Natural killer cell treated with Interleukin-12 subunit alpha and Interleukin-12 subunit beta and Interleukin-15 and Interleukin-18, amount 100 ng/mL, for 72 hours (primary cell): ENCODE results near the gene ZSWIM7. TPM values are rescaled to one million over a fixed set of nuclear protein-coding genes. Genes with fewer than 3 reads are reported as not detected.
A peak's percentile ranks its signal among the peaks of the same experiment; 100 is the strongest.
"Not testable (repeated sequence)": the region's sequence is repeated elsewhere in the genome, so short reads cannot be mapped to it uniquely, and the experiment has no call there.

Experiments
- ATAC-seq, 2 donors: fragments of 150-1000 bp; cut with Tn5 transposase in 1 of 2; sonication (Bioruptor Pico), chemical (Tn5 transposase) in 1 of 2; 2 replicates each; pipeline ENCODE4 v1.10.0; 2021
- DNase-seq: peaks from one replicate; pipeline ENCODE4 v3.0.0; 2022; ENCODE audit warnings: low spot score
- H3K27ac Mint-ChIP-seq, 2 donors: 1 replicate in 1 of 2; 2 replicates in 1 of 2; pipeline ENCODE4 v1.8.0; 2022; ENCODE audit warnings: mixed read lengths in 2 of 2, mild to moderate bottlenecking in 1 of 2, moderate library complexity in 1 of 2
- H3K27me3 Mint-ChIP-seq, 2 donors: 1 replicate in 1 of 2; 2 replicates in 1 of 2; pipeline ENCODE4 v1.8.0; 2022; ENCODE audit warnings: mixed read lengths in 2 of 2
- H3K36me3 Mint-ChIP-seq: one replicate; pipeline ENCODE4 v1.8.0; 2022; ENCODE audit warnings: mixed read lengths
- H3K4me1 Mint-ChIP-seq, 2 donors: 1 replicate in 1 of 2; 2 replicates in 1 of 2; pipeline ENCODE4 v1.8.0; 2022; ENCODE audit warnings: low read depth in 2 of 2, mixed read lengths in 2 of 2, mild to moderate bottlenecking in 1 of 2
- H3K4me3 Mint-ChIP-seq: one replicate; pipeline ENCODE4 v1.8.0; 2022; ENCODE audit warnings: mixed read lengths
- H3K9me3 Mint-ChIP-seq: 2 replicates; pipeline ENCODE4 v1.8.0; 2022; ENCODE audit warnings: mixed read lengths
- total RNA-seq, 2 donors: library from RNA; stranded (reverse); gene quantifications; one replicate each; pipeline ENCODE4 v1.2.3, GENCODE V29; 2022

Gene ZSWIM7
- total RNA-seq, 2 donors from 2014 or later: 6.9 to 12.1 TPM

GRCh38 chr17:16019347-16019746, 19.8 kb upstream of the ZSWIM7 start:
- no peaks in the 10 kb centered on the region for H3K27me3 Mint-ChIP-seq
- H3K9me3 Mint-ChIP-seq: no peaks in the 10 kb centered on the region
- ATAC-seq (no peak), DNase-seq (no peak)
- peaks cover 12% of the 10 kb centered on the region for H3K36me3 Mint-ChIP-seq
- no peak overlapping the region for H3K27ac Mint-ChIP-seq
- no peak overlapping the region for H3K4me3 Mint-ChIP-seq
- H3K4me1 Mint-ChIP-seq: peaks cover 4 to 6% of the 10 kb centered on the region in 2 donors

GRCh38 chr17:16013943-16014407, 14.5 kb upstream of the ZSWIM7 start:
- Mint-ChIP-seq H3K4me3 (no peak overlapping the region), H3K4me1 (peaks cover 8 to 11% of the 10 kb centered on the region in 2 donors), H3K27ac (no peak overlapping the region), H3K27me3 (no peaks in the 10 kb centered on the region), H3K9me3 (no peaks in the 10 kb centered on the region), H3K36me3 (peaks cover 12% of the 10 kb centered on the region)
- ATAC-seq: no peak
- no peak for DNase-seq

GRCh38 chr17:16007439-16007838, 7.9 kb upstream of the ZSWIM7 start:
- ATAC-seq (peak; percentile 69 to 85), DNase-seq (no peak)
- peaks cover 15 to 24% of the 10 kb centered on the region in 2 donors for H3K4me1 Mint-ChIP-seq
- peaks cover 50% of the 10 kb centered on the region for H3K36me3 Mint-ChIP-seq
- no peaks in the 10 kb centered on the region for H3K27me3 Mint-ChIP-seq
- no peaks in the 10 kb centered on the region for H3K9me3 Mint-ChIP-seq
- H3K4me3 Mint-ChIP-seq: no peak overlapping the region
- H3K27ac Mint-ChIP-seq: peak overlapping the region in 1 of 2 donors; percentile 8

DNA sequence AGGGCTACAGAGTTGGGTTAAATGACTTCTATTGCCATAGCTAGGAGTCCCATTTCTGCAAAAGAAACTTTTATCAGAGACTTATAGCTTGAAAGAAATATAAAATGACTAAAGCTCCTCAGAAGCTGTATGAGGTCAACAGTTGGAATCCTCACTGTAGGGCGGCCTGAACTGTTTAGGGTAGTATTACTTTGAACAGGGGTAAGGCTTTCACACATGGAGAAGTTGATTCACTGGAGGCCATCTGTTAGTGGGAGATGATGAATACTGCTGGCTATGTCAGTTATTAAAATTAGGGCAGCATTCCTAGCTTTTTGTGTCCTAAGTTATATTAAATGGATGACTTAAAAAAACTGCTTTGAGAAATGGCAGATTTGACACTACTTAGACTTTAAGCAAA, 6.1 kb upstream of the ZSWIM7 start:
- ATAC-seq (no peak), DNase-seq (no peak)
- Mint-ChIP-seq H3K9me3 (no peaks in the 10 kb centered on the region), H3K27me3 (no peaks in the 10 kb centered on the region), H3K4me1 (peaks cover 27 to 31% of the 10 kb centered on the region in 2 donors), H3K4me3 (no peak overlapping the region), H3K36me3 (peaks cover 64% of the 10 kb centered on the region), H3K27ac (no peak overlapping the region)

- ATAC-seq (no peak), DNase-seq (no peak)
- peaks cover 66% of the 10 kb centered on the region for H3K36me3 Mint-ChIP-seq
- no peaks in the 10 kb centered on the region for H3K27me3 Mint-ChIP-seq
- H3K9me3 Mint-ChIP-seq: no peaks in the 10 kb centered on the region
- H3K4me1 Mint-ChIP-seq: peaks cover 29 to 39% of the 10 kb centered on the region in 2 donors
- H3K4me3 Mint-ChIP-seq: no peak overlapping the region
- no peak overlapping the region for H3K27ac Mint-ChIP-seq
These were observed 4.3 kb upstream of the ZSWIM7 start for GRCh38 chr17:16003841-16004240.

DNA sequence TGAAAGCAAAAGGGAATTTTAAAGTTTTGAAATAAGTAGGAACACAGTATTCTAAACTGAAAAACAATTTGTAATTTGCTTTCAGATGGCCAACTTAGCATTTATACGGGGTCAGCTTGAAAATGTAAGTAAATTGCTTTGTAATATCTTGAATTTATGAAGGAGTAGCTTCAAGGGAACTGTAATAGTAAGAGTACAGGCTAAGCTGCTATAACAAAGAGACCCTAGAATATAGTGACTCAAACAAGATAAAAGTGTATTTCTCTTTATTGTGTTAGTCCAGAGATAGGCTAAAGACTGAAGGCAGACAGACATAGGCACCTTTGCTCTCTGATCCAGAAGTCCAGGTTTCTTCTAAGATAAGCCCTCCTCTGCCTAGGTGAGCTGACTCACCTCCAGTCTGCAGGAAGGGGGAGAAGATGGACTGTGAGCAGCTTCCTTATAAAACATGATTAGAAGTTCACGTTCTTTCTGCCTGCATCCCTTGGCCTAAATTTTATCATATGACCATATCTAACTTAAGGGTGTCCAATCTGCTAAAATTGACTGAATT, 3.3 kb upstream of the ZSWIM7 start:
- peaks cover 26 to 31% of the 10 kb centered on the region in 2 donors for H3K4me1 Mint-ChIP-seq
- no peaks in the 10 kb centered on the region for H3K9me3 Mint-ChIP-seq
- no peaks in the 10 kb centered on the region for H3K27me3 Mint-ChIP-seq
- no peak overlapping the region for H3K4me3 Mint-ChIP-seq
- H3K36me3 Mint-ChIP-seq: peaks cover 56% of the 10 kb centered on the region
- ATAC-seq (no peak), DNase-seq (no peak)
- peak overlapping the region in 1 of 2 donors; percentile 80 for H3K27ac Mint-ChIP-seq

DNA sequence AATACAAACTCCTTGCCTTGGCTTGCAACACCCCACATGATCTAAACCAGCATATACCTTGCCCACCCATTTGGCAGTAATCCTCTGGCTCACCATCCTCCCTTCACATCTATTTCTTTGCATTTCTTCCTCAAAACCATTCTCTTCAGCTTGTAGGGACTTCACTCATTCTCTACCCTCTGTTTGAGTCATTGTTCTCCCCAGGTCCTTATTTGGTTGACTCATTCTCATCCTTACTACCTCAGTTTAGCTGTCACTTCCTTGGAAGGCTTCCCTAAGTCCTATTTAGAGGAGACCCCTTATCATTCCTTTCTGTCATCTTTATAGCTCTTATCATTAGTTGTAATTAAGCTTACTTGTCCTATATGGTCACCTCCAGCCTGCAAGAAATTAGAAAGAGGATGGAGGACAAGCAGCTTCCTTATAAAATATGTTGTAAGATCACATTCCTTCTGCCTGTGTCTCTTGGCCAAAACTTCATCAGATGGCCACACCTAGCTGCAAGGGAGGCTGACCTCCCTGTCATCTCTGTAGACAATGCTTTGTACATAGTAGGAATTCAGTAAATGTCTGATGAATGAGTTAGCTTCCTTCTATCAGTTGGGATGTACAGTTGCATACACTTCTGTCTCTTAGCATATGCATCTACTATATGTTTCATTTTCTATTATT, 1.9 kb upstream of the ZSWIM7 start:
- Mint-ChIP-seq H3K4me1 (peaks cover 26% of the 10 kb centered on the region in 2 donors), H3K36me3 (peaks cover 49% of the 10 kb centered on the region), H3K9me3 (no peaks in the 10 kb centered on the region), H3K27me3 (no peaks in the 10 kb centered on the region), H3K27ac (peak overlapping the region; percentile 71 to 80), H3K4me3 (peak overlapping the region; percentile 95)
- no peak for ATAC-seq
- no peak for DNase-seq

DNA sequence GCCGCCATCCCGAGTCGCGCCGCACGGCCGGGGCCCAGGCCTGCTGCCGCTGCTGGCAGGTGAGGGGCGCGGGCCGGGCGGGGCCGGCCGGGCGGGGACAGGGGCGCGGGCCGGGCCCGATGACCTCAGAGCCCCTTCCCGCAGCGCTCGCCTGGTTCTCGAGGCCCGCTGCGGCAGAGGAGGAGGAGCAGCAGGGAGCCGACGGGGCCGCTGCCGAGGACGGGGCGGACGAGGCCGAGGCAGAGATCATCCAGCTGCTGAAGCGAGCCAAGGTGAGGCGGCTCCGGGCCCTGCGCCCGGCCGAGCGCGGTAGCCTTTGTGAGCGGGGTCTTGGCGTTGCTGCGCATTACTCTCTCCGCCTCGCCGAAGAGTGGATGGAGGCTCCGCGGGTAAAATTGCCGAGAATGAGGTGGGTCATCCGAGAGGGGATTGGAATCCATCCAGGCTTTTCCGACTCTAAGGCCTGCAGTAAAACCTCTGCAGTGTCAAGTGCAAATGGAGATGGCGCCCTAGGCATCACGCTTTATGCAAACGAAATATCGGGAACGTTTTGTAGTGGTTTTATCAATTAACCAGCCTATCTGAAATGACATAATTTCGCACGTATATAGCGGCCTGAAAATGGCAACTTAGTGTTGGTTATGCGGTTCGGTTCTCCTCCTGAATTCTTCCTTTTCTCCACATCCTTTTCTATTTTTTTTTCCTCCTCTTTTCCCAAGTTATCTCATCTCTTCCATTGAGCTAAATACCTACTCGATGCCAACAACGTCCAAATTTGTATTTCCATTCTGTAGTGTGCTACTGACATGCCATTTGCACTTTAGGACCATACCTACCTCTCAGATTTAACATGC, 697 bp upstream of the ZSWIM7 start:
- peak overlapping the region; percentile 95 for H3K4me3 Mint-ChIP-seq
- H3K36me3 Mint-ChIP-seq: peaks cover 45% of the 10 kb centered on the region
- no peak for DNase-seq
- H3K27me3 Mint-ChIP-seq: no peaks in the 10 kb centered on the region
- H3K9me3 Mint-ChIP-seq: no peaks in the 10 kb centered on the region
- peak overlapping the region; percentile 71 to 80 for H3K27ac Mint-ChIP-seq
- H3K4me1 Mint-ChIP-seq: peaks cover 26% of the 10 kb centered on the region in 2 donors
- peak in 1 of 2 donors; percentile 62 for ATAC-seq

DNA sequence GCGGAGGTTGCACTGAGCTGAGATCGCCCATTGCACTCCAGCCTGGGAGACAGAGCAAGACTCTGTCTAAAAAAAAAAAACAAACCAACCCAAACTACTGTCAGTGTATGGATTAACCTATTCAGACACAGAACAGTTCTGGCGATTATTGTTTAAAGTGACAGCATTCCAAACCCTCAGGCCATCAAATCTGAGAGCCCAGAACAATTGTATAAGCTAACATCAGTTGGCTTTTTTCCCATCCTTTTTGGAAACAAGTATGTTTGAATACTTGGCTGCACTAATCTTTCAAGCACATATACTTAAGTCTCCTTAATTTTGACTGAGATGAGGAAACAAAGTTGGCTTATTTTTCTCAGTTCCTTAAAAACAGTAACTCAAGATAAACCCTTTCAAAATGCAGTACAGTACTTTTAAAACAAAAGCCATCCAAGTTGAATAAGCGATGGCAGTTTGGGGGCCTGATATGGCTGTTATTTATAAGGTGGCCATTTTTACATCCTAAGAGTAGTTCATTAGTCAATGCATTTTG, 1.4 kb downstream of the ZSWIM7 start:
- H3K4me1 Mint-ChIP-seq: peaks cover 24 to 26% of the 10 kb centered on the region in 2 donors
- H3K9me3 Mint-ChIP-seq: no peaks in the 10 kb centered on the region
- no peak for DNase-seq
- peak overlapping the region; percentile 95 for H3K4me3 Mint-ChIP-seq
- ATAC-seq: no peak
- H3K36me3 Mint-ChIP-seq: peaks cover 26% of the 10 kb centered on the region
- H3K27me3 Mint-ChIP-seq: no peaks in the 10 kb centered on the region
- H3K27ac Mint-ChIP-seq: peak overlapping the region; percentile 80 to 89

DNA sequence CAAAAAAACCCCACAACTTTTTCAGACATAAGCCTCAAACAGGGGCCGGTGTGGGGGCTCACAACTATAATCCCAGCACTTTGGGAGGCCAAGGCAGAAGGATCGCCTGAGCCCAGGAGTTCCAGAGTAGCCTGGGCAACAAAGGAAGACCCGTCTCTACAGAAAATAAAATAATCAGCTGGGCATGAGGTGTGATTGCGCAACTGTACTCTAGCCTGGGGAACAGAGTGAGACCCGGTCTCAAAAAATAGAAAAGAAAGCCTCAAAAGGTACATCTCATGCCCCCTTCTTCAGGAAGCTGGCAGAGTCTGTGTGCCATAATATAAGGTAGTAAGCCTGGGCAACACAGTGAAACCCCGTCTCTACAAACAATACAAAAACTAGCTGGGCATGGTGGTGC, 3.2 kb downstream of the ZSWIM7 start:
- DNase-seq: no peak
- peaks cover 11% of the 10 kb centered on the region for H3K36me3 Mint-ChIP-seq
- no peak overlapping the region for H3K4me3 Mint-ChIP-seq
- no peak for ATAC-seq
- no peaks in the 10 kb centered on the region for H3K27me3 Mint-ChIP-seq
- H3K4me1 Mint-ChIP-seq: peaks cover 15 to 16% of the 10 kb centered on the region in 2 donors
- no peaks in the 10 kb centered on the region for H3K9me3 Mint-ChIP-seq
- no peak overlapping the region for H3K27ac Mint-ChIP-seq

- no peaks in the 10 kb centered on the region for H3K27me3 Mint-ChIP-seq
- peaks cover 12% of the 10 kb centered on the region for H3K36me3 Mint-ChIP-seq
- no peak overlapping the region for H3K4me3 Mint-ChIP-seq
- ATAC-seq: no peak
- peaks cover 5 to 7% of the 10 kb centered on the region in 2 donors for H3K4me1 Mint-ChIP-seq
- H3K27ac Mint-ChIP-seq: no peak overlapping the region
- H3K9me3 Mint-ChIP-seq: no peaks in the 10 kb centered on the region
- DNase-seq: no peak
These were observed 17.6 kb downstream of the ZSWIM7 start for GRCh38 chr17:15981646-15982580.

DNA sequence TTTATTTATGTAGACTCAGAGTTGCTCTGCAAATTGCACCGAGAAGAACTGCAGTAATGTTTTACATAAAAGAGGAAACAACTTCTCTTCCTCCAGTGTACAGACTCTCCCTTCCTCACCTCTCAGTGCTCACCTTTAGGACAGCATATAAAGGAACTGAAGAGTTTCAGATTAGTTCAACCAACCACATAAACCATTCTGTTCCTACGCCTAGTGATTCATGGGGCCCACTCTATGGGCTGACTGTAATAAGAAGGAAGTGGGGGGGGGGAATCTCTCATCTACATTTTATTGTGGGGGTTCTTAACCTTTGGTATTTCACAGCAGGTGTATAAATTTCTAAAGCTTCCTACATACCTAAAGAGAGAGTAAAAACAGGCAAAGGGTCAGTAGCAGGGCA, 18.3 kb downstream of the ZSWIM7 start:
- DNase-seq (no peak), ATAC-seq (peak in 1 of 2 donors; percentile 41)
- Mint-ChIP-seq H3K4me3 (no peak overlapping the region), H3K36me3 (peaks cover 13% of the 10 kb centered on the region), H3K27ac (no peak overlapping the region), H3K27me3 (no peaks in the 10 kb centered on the region), H3K4me1 (peaks cover 7 to 9% of the 10 kb centered on the region in 2 donors), H3K9me3 (no peaks in the 10 kb centered on the region)

DNA sequence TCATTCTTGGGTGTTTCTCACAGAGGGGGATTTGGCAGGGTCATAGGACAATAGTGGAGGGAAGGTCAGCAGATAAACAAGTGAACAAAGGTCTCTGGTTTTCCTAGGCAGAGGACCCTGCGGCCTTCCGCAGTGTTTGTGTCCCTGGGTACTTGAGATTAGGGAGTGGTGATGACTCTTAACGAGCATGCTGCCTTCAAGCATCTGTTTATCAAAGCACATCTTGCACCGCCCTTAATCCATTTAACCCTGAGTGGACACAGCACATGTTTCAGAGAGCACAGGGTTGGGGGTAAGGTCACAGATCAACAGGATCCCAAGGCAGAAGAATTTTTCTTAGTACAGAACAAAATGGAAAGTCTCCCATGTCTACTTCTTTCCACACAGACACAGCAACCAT, 20.5 kb downstream of the ZSWIM7 start:
- not testable (repeated sequence) for DNase-seq, H3K9me3 Mint-ChIP-seq, H3K27me3 Mint-ChIP-seq, H3K4me3 Mint-ChIP-seq, H3K4me1 Mint-ChIP-seq, ATAC-seq, H3K27ac Mint-ChIP-seq
- peaks cover 13% of the 10 kb centered on the region for H3K36me3 Mint-ChIP-seq
